OCI-LY3 (cell line): ENCODE data around the gene GPNMB.

ENCODE experiments used
- CTCF ChIP-seq: fragments of 200-600, 300-600 bp; sonication (generic); IDR thresholded peaks from 2 replicates; pipeline ENCODE4 v1.5.1; 2014; ENCODE audit warnings: antibody characterized with exemption, low read length, low read depth
- EZH2phosphoT487 ChIP-seq: fragments of 200-600 bp; shearing (Covaris generic); IDR thresholded peaks from 2 replicates; pipeline ENCODE4 v1.6.1; 2018; ENCODE audit warnings: antibody characterized with exemption, mixed run types, low read depth

GRCh38 chr7:23279819-23280525 lies 33.4 kb downstream of the GPNMB start:
- TF ChIP-seq CTCF (no peak), EZH2phosphoT487 (no peak)
